PFSK-1 (cell line): ENCODE results near the gene DCUN1D2.

Source experiments
- FOXP2 ChIP-seq: optimal IDR thresholded peaks from 2 replicates; pipeline ENCODE3; 2011; ENCODE audit warnings: borderline replicate concordance, control low read depth, inconsistent platforms; ENCODE audit not compliant: insufficient read depth; ENCODE audit errors: extremely low read length, extremely low read depth
- POLR2AphosphoS5 ChIP-seq: IDR thresholded peaks from 2 replicates; pipeline ENCODE4 v1.6.1; 2012; ENCODE audit warnings: low read depth, mild to moderate bottlenecking, control low read depth, low read length, moderate library complexity
- SIN3A ChIP-seq: IDR thresholded peaks from 2 replicates; pipeline ENCODE4 v1.6.1; 2012; ENCODE audit warnings: mild to moderate bottlenecking, low read length, moderate library complexity, borderline replicate concordance; ENCODE audit not compliant: insufficient read depth
- TAF1 ChIP-seq: IDR thresholded peaks from 2 replicates; pipeline ENCODE4 v1.6.1; 2012; ENCODE audit warnings: low read length, control low read depth, borderline replicate concordance; ENCODE audit not compliant: insufficient read depth
- TF ChIP-seq, protein P1 (sequence below), 2 experiments: IDR thresholded peaks; 2 replicates each; pipeline versions ENCODE4 v1.6.1 to v1.8.0; 2011 to 2012; ENCODE audit warnings: low read depth in 2 of 2, low read length in 2 of 2, control low read depth in 1 of 2, inconsistent platforms in 1 of 2, mild to moderate bottlenecking in 1 of 2, moderate library complexity in 1 of 2; ENCODE audit not compliant: insufficient read depth in 1 of 2

Gene DCUN1D2

GRCh38 chr13:113489171-113489548 lies 1.4 kb downstream of the DCUN1D2 start:
- TF ChIP-seq POLR2AphosphoS5 = no peak
- TF ChIP-seq, protein P1, sequence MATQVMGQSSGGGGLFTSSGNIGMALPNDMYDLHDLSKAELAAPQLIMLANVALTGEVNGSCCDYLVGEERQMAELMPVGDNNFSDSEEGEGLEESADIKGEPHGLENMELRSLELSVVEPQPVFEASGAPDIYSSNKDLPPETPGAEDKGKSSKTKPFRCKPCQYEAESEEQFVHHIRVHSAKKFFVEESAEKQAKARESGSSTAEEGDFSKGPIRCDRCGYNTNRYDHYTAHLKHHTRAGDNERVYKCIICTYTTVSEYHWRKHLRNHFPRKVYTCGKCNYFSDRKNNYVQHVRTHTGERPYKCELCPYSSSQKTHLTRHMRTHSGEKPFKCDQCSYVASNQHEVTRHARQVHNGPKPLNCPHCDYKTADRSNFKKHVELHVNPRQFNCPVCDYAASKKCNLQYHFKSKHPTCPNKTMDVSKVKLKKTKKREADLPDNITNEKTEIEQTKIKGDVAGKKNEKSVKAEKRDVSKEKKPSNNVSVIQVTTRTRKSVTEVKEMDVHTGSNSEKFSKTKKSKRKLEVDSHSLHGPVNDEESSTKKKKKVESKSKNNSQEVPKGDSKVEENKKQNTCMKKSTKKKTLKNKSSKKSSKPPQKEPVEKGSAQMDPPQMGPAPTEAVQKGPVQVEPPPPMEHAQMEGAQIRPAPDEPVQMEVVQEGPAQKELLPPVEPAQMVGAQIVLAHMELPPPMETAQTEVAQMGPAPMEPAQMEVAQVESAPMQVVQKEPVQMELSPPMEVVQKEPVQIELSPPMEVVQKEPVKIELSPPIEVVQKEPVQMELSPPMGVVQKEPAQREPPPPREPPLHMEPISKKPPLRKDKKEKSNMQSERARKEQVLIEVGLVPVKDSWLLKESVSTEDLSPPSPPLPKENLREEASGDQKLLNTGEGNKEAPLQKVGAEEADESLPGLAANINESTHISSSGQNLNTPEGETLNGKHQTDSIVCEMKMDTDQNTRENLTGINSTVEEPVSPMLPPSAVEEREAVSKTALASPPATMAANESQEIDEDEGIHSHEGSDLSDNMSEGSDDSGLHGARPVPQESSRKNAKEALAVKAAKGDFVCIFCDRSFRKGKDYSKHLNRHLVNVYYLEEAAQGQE (IDR thresholded peaks at IDR 0.05; ENCODE audit: insufficient read depth in 1 of 2, low read depth in 2 of 2, low read length in 2 of 2) = no peak
- TF ChIP-seq TAF1 = no peak
- TF ChIP-seq FOXP2 = no peak
- TF ChIP-seq SIN3A = no peak

GRCh38 chr13:113488283-113488682 lies 2.2 kb downstream of the DCUN1D2 start:
- TF ChIP-seq POLR2AphosphoS5 = no peak
- no peak for TF ChIP-seq SIN3A
- no peak for TF ChIP-seq TAF1
- TF ChIP-seq, protein P1 (IDR thresholded peaks at IDR 0.05; ENCODE audit: insufficient read depth in 1 of 2, low read depth in 2 of 2, low read length in 2 of 2) = no peak
- TF ChIP-seq FOXP2 = no peak

- TF ChIP-seq FOXP2 = no peak
- no peak for TF ChIP-seq SIN3A
- TF ChIP-seq TAF1 = no peak
- TF ChIP-seq, protein P1 (IDR thresholded peaks at IDR 0.05; ENCODE audit: insufficient read depth in 1 of 2, low read depth in 2 of 2, low read length in 2 of 2) = no peak
- no peak for TF ChIP-seq POLR2AphosphoS5
These were observed 3.8 kb downstream of the DCUN1D2 start for GRCh38 chr13:113486698-113487097.

DNA sequence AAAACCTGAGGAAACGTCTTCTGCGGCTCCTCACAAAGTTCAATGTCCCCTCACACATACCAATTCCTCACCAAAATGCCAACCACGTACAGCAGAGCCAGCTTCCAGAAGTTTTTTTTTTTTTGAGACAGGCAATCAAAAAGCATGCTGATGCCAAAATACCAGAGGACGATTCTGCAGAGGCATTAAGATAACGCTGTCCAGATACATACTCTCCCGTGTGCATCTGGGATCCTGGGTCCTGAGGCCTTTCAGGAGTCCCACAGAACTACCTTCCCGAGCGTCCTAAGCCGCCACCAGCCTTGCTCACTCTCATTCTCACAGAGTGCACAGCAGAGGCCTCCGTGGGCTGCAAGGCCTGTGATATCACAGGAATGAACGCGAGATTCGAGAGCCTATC lies 5.0 kb downstream of the DCUN1D2 start:
- TF ChIP-seq SIN3A (no peak), POLR2AphosphoS5 (no peak), TAF1 (no peak)
- TF ChIP-seq, protein P1 (IDR thresholded peaks at IDR 0.05; ENCODE audit: insufficient read depth in 1 of 2, low read depth in 2 of 2, low read length in 2 of 2) = no peak

DNA sequence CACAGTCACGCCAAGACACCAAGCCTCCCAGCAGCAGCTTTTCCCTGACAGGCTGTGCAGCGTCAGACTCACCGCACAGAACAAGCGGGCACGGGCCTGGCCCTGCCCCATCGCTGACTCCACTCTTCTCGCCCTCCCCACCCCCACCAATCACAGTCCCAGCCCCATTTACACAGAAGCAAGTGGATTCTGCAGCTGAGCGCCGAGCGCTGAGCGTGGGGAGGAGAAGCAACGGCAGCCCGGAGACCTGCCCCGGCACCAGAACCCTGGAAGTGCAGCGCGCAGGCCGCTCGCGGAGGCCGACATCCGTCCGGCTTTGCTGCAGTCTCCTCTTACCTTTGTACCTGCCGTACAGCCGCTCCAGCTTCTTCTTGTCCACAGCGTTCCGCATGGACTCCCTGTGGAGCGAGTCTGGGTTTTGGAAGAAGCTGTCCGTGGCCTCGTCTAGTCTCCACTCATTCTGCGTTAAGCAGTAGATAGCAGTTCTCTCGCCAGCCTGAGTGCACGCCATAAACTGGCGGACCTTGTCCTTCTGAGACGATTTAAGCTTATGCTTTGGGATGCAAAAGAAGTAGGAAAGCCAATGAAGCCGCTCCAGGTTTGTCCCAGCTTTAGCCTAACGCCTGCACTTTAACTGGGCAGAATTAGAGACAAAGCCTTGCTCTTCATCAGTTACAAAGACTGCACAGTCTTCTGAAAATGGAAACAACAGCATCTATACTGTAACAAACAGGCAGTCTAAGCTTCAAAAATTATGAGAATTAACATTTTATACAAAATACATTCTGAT lies 6.8 kb downstream of the DCUN1D2 start:
- TF ChIP-seq TAF1 = no peak
- no peak for TF ChIP-seq POLR2AphosphoS5
- TF ChIP-seq FOXP2 = no peak
- TF ChIP-seq SIN3A = no peak
- TF ChIP-seq, protein P1 (IDR thresholded peaks at IDR 0.05; ENCODE audit: insufficient read depth in 1 of 2, low read depth in 2 of 2, low read length in 2 of 2) = no peak
